K562 (cell line): Measurements from ENCODE around the gene SMIM29.
"Not testable (repeated sequence)": the region's sequence is repeated elsewhere in the genome, so short reads cannot be mapped to it uniquely, and the experiment has no call there.

Source experiments
- BMI1 ChIP-seq: fragments of 150-350 bp; IDR thresholded peaks from 2 replicates; pipeline ENCODE4 v1.6.1; 2014; ENCODE audit warnings: low read length
- CBFB ChIP-seq: sonication (generic); formaldehyde crosslinking; IDR thresholded peaks from 2 replicates; pipeline ENCODE4 v1.4.0; 2020; ENCODE audit warnings: mild to moderate bottlenecking, missing genetic modification reagents
- CEBPG ChIP-seq, 3 experiments: fragments of 200-800 bp in 1 of 3; sonication (Bioruptor generic) in 1 of 3; sonication (generic) in 1 of 3; formaldehyde crosslinking in 1 of 3; IDR thresholded peaks in 2 of 3; conservative IDR thresholded peaks in 1 of 3; 2 replicates each; pipeline versions ENCODE4 v1.6.1 to v1.8.0; 2016 to 2022; ENCODE audit warnings: missing compliant biosample characterization in 2 of 3, missing genetic modification characterization in 2 of 3, mild to moderate bottlenecking in 1 of 3, missing genetic modification reagents in 1 of 3
- CTCF ChIP-seq, 3 experiments: IDR thresholded peaks in 2 of 3; conservative IDR thresholded peaks in 1 of 3; 2 replicates each; pipeline ENCODE4 v1.5.1; 2011 to 2012; ENCODE audit warnings: low read length in 3 of 3, mild to moderate bottlenecking in 3 of 3, control low read depth in 2 of 3, improper control_type of control experiment in 1 of 3, inconsistent platforms in 1 of 3, low read depth in 1 of 3, mixed read lengths in 1 of 3, moderate library complexity in 1 of 3; ENCODE audit not compliant: insufficient read depth in 2 of 3
- E2F6 ChIP-seq, 2 experiments: IDR thresholded peaks; 2 replicates each; pipeline ENCODE4 v1.6.1; 2011; ENCODE audit warnings: borderline replicate concordance in 1 of 2, control low read depth in 1 of 2, low read depth in 1 of 2, low read length in 1 of 2, mild to moderate bottlenecking in 1 of 2, mixed read lengths in 1 of 2, moderate library complexity in 1 of 2; ENCODE audit not compliant: insufficient read depth in 1 of 2, insufficient read length in 1 of 2, poor library complexity in 1 of 2, severe bottlenecking in 1 of 2; ENCODE audit errors: extremely low read depth in 1 of 2
- EZH2 ChIP-seq: IDR thresholded peaks from 2 replicates; pipeline ENCODE4 v1.6.1; 2012; ENCODE audit warnings: low read depth, mild to moderate bottlenecking, inconsistent platforms, low read length, borderline replicate concordance
- FOXM1 ChIP-seq, 2 experiments: fragments of 450-650 bp in 1 of 2; sonication (generic) in 1 of 2; formaldehyde crosslinking in 1 of 2; IDR thresholded peaks; 2 replicates each; pipeline versions ENCODE4 v1.6.1 to v1.9.0; 2017 to 2022; ENCODE audit warnings: low read depth in 2 of 2, mild to moderate bottlenecking in 2 of 2, missing genetic modification reagents in 1 of 2, moderate library complexity in 1 of 2
- FOXP4 ChIP-seq: sonication (generic); formaldehyde crosslinking; IDR thresholded peaks from 2 replicates; pipeline ENCODE4 v1.8.0; 2022; ENCODE audit warnings: mild to moderate bottlenecking, missing genetic modification reagents, borderline replicate concordance
- SP1 ChIP-seq: sonication (generic); formaldehyde crosslinking; IDR thresholded peaks from 2 replicates; pipeline ENCODE4 v1.8.1; 2022; ENCODE audit warnings: mild to moderate bottlenecking, missing genetic modification reagents
- SRSF9 ChIP-seq: fragments of 200-400 bp; formaldehyde crosslinking; IDR thresholded peaks from 2 replicates; pipeline ENCODE4 v1.6.1; 2017; ENCODE audit warnings: low read depth, low read length, borderline replicate concordance
- ZKSCAN8 ChIP-seq: fragments of 200-800 bp; sonication (Bioruptor generic); IDR thresholded peaks from 2 replicates; pipeline ENCODE4 v1.6.1; 2016; ENCODE audit warnings: missing genetic modification characterization, missing compliant biosample characterization
- ZNF140 ChIP-seq: fragments of 250-450 bp; sonication (Bioruptor Pico); IDR thresholded peaks from 2 replicates; pipeline ENCODE4 v1.8.0; 2021; ENCODE audit warnings: moderate library complexity, mild to moderate bottlenecking, inconsistent platforms
- ZNF407 ChIP-seq: fragments of 450-650 bp; IDR thresholded peaks from 2 replicates; pipeline ENCODE4 v1.6.1; 2016; ENCODE audit warnings: low read depth

GRCh38 chr6:34263484-34263883 is 14.7 kb upstream of the SMIM29 start:
- TF ChIP-seq SP1 (CRISPR knock-in tag); EZH2; FOXM1 (IDR thresholded peaks at IDR 0.05; ENCODE audit: low read depth); FOXM1 (CRISPR knock-in tag; IDR thresholded peaks at IDR 0.05; ENCODE audit: low read depth); ZNF407; CTCF (IDR thresholded peaks at IDR 0.05 in 2 of 3, conservative IDR thresholded peaks at IDR 0.05 in 1 of 3; ENCODE audit: insufficient read depth in 2 of 3, low read depth in 1 of 3, low read length in 3 of 3); FOXP4; CEBPG (CRISPR knock-in tag; IDR thresholded peaks at IDR 0.05); CEBPG (tag; conservative IDR thresholded peaks at IDR 0.05 in 1 of 2, IDR thresholded peaks at IDR 0.05 in 1 of 2); BMI1; CBFB (CRISPR knock-in tag); ZKSCAN8 (CRISPR knock-in tag); E2F6 (IDR thresholded peaks at IDR 0.05; ENCODE audit: borderline replicate concordance in 1 of 2, extremely low read depth in 1 of 2, insufficient read depth in 1 of 2, insufficient read length in 1 of 2, low read depth in 1 of 2, low read length in 1 of 2, poor library complexity in 1 of 2, severe bottlenecking in 1 of 2); ZNF140 (CRISPR knock-in tag); SRSF9: not testable (repeated sequence)
